ENCODE measurements around the gene NEURL1B.

Gene NEURL1B

DNA sequence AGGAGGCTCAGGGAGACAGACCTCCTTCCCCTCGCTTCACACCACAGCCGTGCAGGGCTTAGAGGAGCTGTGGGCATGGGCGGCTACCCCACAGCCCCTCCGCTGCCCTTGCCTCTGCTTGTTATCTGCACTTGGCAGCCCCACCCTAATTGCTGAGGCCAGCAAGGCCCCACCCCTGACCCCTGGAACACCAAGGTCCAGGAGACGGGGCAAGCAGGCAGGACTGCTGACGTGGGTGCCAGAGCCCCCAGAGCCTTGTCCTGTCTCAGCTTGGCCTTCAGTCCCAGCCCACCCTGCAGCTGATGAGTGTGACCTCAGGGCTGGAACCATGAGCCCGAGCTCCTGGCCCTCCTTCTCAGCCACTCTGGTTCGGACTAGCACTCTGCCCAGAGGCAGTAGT, 29.1 kb upstream of the NEURL1B start:
- Histone ChIP-seq H3K4me2 (no peak overlapping the region), H3K27ac (no peak overlapping the region), H2AFZ (ENCODE audit: low read depth) (no peak overlapping the region), H3K79me2 (ENCODE audit: insufficient read depth, low read depth) (no peaks in the 10 kb centered on the region), H3K27me3 (ENCODE audit: insufficient read depth, low read depth) (no peaks in the 10 kb centered on the region), H3K36me3 (ENCODE audit: insufficient read depth) (no peaks in the 10 kb centered on the region), H3K9ac (no peak overlapping the region), H3K4me3 (IDR thresholded peaks at IDR 0.05; ENCODE audit: insufficient read depth, low read depth, low read length) (no peak overlapping the region), H3K4me1 (ENCODE audit: low read depth, poor library complexity, severe bottlenecking) (no peaks in the 10 kb centered on the region), H4K20me1 (ENCODE audit: insufficient read depth) (no peaks in the 10 kb centered on the region)
- TF ChIP-seq, protein P1, sequence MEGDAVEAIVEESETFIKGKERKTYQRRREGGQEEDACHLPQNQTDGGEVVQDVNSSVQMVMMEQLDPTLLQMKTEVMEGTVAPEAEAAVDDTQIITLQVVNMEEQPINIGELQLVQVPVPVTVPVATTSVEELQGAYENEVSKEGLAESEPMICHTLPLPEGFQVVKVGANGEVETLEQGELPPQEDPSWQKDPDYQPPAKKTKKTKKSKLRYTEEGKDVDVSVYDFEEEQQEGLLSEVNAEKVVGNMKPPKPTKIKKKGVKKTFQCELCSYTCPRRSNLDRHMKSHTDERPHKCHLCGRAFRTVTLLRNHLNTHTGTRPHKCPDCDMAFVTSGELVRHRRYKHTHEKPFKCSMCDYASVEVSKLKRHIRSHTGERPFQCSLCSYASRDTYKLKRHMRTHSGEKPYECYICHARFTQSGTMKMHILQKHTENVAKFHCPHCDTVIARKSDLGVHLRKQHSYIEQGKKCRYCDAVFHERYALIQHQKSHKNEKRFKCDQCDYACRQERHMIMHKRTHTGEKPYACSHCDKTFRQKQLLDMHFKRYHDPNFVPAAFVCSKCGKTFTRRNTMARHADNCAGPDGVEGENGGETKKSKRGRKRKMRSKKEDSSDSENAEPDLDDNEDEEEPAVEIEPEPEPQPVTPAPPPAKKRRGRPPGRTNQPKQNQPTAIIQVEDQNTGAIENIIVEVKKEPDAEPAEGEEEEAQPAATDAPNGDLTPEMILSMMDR (conservative IDR thresholded peaks at IDR 0.05; ENCODE audit: low read depth, low read length), result no peak

GRCh38 chr5:172612771-172613170, 28.3 kb upstream of the NEURL1B start:
- Histone ChIP-seq H3K9ac (no peak overlapping the region), H3K36me3 (ENCODE audit: insufficient read depth) (no peaks in the 10 kb centered on the region), H3K4me3 (IDR thresholded peaks at IDR 0.05; ENCODE audit: insufficient read depth, low read depth, low read length) (no peak overlapping the region), H2AFZ (ENCODE audit: low read depth) (no peak overlapping the region), H4K20me1 (ENCODE audit: insufficient read depth) (no peaks in the 10 kb centered on the region), H3K4me1 (ENCODE audit: low read depth, poor library complexity, severe bottlenecking) (no peaks in the 10 kb centered on the region), H3K4me2 (no peak overlapping the region), H3K79me2 (ENCODE audit: insufficient read depth, low read depth) (no peaks in the 10 kb centered on the region), H3K27ac (no peak overlapping the region), H3K27me3 (ENCODE audit: insufficient read depth, low read depth) (no peaks in the 10 kb centered on the region)
- TF ChIP-seq, protein P1 (conservative IDR thresholded peaks at IDR 0.05; ENCODE audit: low read depth, low read length), result no peak

GRCh38 chr5:172616136-172616535, 24.9 kb upstream of the NEURL1B start:
- H3K27ac ChIP-seq, result no peak overlapping the region
- H3K4me2 ChIP-seq, result no peak overlapping the region
- no peak overlapping the region for H3K4me3 ChIP-seq (IDR thresholded peaks at IDR 0.05; ENCODE audit: insufficient read depth, low read depth, low read length)
- H3K27me3 ChIP-seq (ENCODE audit: insufficient read depth, low read depth), result no peaks in the 10 kb centered on the region
- no peaks in the 10 kb centered on the region for H4K20me1 ChIP-seq (ENCODE audit: insufficient read depth)
- H3K36me3 ChIP-seq (ENCODE audit: insufficient read depth), result no peaks in the 10 kb centered on the region
- H2AFZ ChIP-seq (ENCODE audit: low read depth), result no peak overlapping the region
- no peak overlapping the region for H3K9ac ChIP-seq
- no peaks in the 10 kb centered on the region for H3K4me1 ChIP-seq (ENCODE audit: low read depth, poor library complexity, severe bottlenecking)
- no peaks in the 10 kb centered on the region for H3K79me2 ChIP-seq (ENCODE audit: insufficient read depth, low read depth)
- TF ChIP-seq, protein P1 (conservative IDR thresholded peaks at IDR 0.05; ENCODE audit: low read depth, low read length), result no peak

- no peaks in the 10 kb centered on the region for H4K20me1 ChIP-seq (ENCODE audit: insufficient read depth)
- H3K4me2 ChIP-seq, result no peak overlapping the region
- no peak overlapping the region for H3K27ac ChIP-seq
- no peak overlapping the region for H2AFZ ChIP-seq (ENCODE audit: low read depth)
- no peaks in the 10 kb centered on the region for H3K79me2 ChIP-seq (ENCODE audit: insufficient read depth, low read depth)
- H3K4me1 ChIP-seq (ENCODE audit: low read depth, poor library complexity, severe bottlenecking), result no peaks in the 10 kb centered on the region
- TF ChIP-seq, protein P1 (conservative IDR thresholded peaks at IDR 0.05; ENCODE audit: low read depth, low read length), result no peak
- H3K4me3 ChIP-seq (IDR thresholded peaks at IDR 0.05; ENCODE audit: insufficient read depth, low read depth, low read length), result no peak overlapping the region
- H3K27me3 ChIP-seq (ENCODE audit: insufficient read depth, low read depth), result no peaks in the 10 kb centered on the region
- no peak overlapping the region for H3K9ac ChIP-seq
- no peaks in the 10 kb centered on the region for H3K36me3 ChIP-seq (ENCODE audit: insufficient read depth)
Observed at GRCh38 chr5:172616730-172617129, 24.3 kb upstream of the NEURL1B start.

Measured in KMS-11 (cell line).